HepG2 (cell line): ENCODE data around the gene LSMEM2. TPM values are rescaled to one million over a fixed set of nuclear protein-coding genes. Genes with fewer than 3 reads are reported as not detected.
A peak's percentile ranks its signal among the peaks of the same experiment; 100 is the strongest.

Experiments
- BHLHE40 ChIP-seq: IDR thresholded peaks from 2 replicates; pipeline ENCODE4 v1.6.1; 2011; ENCODE audit warnings: low read length, improper control_type of control experiment
- MED13 ChIP-seq: sonication (generic); formaldehyde crosslinking; IDR thresholded peaks from 2 replicates; pipeline ENCODE4 v1.5.0; 2020; ENCODE audit warnings: missing genetic modification reagents
- NFIB ChIP-seq: sonication (generic); formaldehyde crosslinking; IDR thresholded peaks from 2 replicates; pipeline ENCODE4 v1.9.0; 2021; ENCODE audit warnings: missing genetic modification reagents, mild to moderate bottlenecking, borderline replicate concordance
- PHF8 ChIP-seq: sonication (generic); formaldehyde crosslinking; IDR thresholded peaks from 2 replicates; pipeline ENCODE4 v1.5.0; 2020; ENCODE audit warnings: missing genetic modification reagents
- REL ChIP-seq: sonication (generic); formaldehyde crosslinking; conservative IDR thresholded peaks from 2 replicates; pipeline ENCODE4 v1.8.0; 2022; ENCODE audit warnings: mild to moderate bottlenecking, missing genetic modification reagents, moderate library complexity
- REPIN1 ChIP-seq: sonication (generic); formaldehyde crosslinking; IDR thresholded peaks from 2 replicates; pipeline ENCODE4 v1.8.0; 2022; ENCODE audit warnings: missing genetic modification reagents, low read depth, mild to moderate bottlenecking, borderline replicate concordance
- REXO4 ChIP-seq: sonication (generic); formaldehyde crosslinking; IDR thresholded peaks from 2 replicates; pipeline ENCODE4 v1.8.0; 2022; ENCODE audit warnings: missing genetic modification reagents, mild to moderate bottlenecking, borderline replicate concordance
- RFX3 ChIP-seq: IDR thresholded peaks from 2 replicates; pipeline ENCODE4 v1.6.1; 2016; ENCODE audit warnings: missing biosample characterization, missing genetic modification reagents
- SP4 ChIP-seq: sonication (generic); formaldehyde crosslinking; IDR thresholded peaks from 2 replicates; pipeline ENCODE4 v1.8.1; 2023; ENCODE audit warnings: mild to moderate bottlenecking, missing genetic modification reagents
- TBP ChIP-seq: sonication (generic); formaldehyde crosslinking; IDR thresholded peaks from 2 replicates; pipeline ENCODE4 v1.5.0; 2020; ENCODE audit warnings: missing genetic modification reagents
- ZBTB4 ChIP-seq: sonication (generic); formaldehyde crosslinking; IDR thresholded peaks from 2 replicates; pipeline ENCODE4 v1.4.0; 2020; ENCODE audit warnings: missing genetic modification reagents, mild to moderate bottlenecking, borderline replicate concordance
- ZHX2 ChIP-seq, 2 experiments: sonication (generic) in 1 of 2; formaldehyde crosslinking in 1 of 2; IDR thresholded peaks; 2 replicates each; pipeline versions ENCODE4 v1.6.1 to v1.9.0; 2014 to 2022; ENCODE audit warnings: antibody characterized with exemption in 1 of 2, borderline replicate concordance in 1 of 2, inconsistent platforms in 1 of 2, low read depth in 1 of 2, missing genetic modification reagents in 1 of 2
- ZNF577 ChIP-seq: sonication (generic); formaldehyde crosslinking; IDR thresholded peaks from 2 replicates; pipeline ENCODE4 v1.4.0; 2020; ENCODE audit warnings: mild to moderate bottlenecking, low read depth, missing genetic modification reagents, borderline replicate concordance
- ZNF773 ChIP-seq: sonication (generic); formaldehyde crosslinking; IDR thresholded peaks from 2 replicates; pipeline ENCODE4 v1.4.0; 2020; ENCODE audit warnings: missing genetic modification reagents, borderline replicate concordance
- ZNF83 ChIP-seq: sonication (generic); formaldehyde crosslinking; IDR thresholded peaks from 2 replicates; pipeline ENCODE4 v1.4.0; 2020; ENCODE audit warnings: missing genetic modification reagents, mild to moderate bottlenecking, borderline replicate concordance
- polyA plus RNA-seq, 8 experiments: library from polyadenylated mRNA; depleted of rRNA in 3 of 8; stranded (reverse) in 7 of 8; unstranded in 1 of 8; fragments of >200 nt; fragmentation: Illumina TruSeq in 4 of 8; extraction: Trizol in 4 of 8; gene quantifications; 2 replicates each; pipeline versions ENCODE4 v1.2.1 to v1.2.3, GENCODE V29; 2011 to 2016; ENCODE audit warnings: low read depth in 4 of 8, missing spikeins in 1 of 8, mixed read lengths in 1 of 8; ENCODE audit not compliant: insufficient read depth in 1 of 8
- total RNA-seq, 5 experiments: library from RNA; depleted of rRNA; stranded (reverse); fragments of >200 nt; fragmentation: Illumina TruSeq; extraction: Trizol; gene quantifications; 2 replicates each; pipeline ENCODE4 v1.2.3, GENCODE V29; 2016; ENCODE audit warnings: low read depth in 1 of 5
- TF ChIP-seq, protein P1 (sequence below): IDR thresholded peaks from 2 replicates; pipeline ENCODE4 v1.6.1; 2012; ENCODE audit warnings: low read depth, low read length, improper control_type of control experiment

LSMEM2 gene
- total and polyA plus RNA-seq, 2 of the 13 experiments (the other 11 are each of a cell fraction or from before 2014, with no cell fraction given), result 0.07 to 0.41 TPM

DNA sequence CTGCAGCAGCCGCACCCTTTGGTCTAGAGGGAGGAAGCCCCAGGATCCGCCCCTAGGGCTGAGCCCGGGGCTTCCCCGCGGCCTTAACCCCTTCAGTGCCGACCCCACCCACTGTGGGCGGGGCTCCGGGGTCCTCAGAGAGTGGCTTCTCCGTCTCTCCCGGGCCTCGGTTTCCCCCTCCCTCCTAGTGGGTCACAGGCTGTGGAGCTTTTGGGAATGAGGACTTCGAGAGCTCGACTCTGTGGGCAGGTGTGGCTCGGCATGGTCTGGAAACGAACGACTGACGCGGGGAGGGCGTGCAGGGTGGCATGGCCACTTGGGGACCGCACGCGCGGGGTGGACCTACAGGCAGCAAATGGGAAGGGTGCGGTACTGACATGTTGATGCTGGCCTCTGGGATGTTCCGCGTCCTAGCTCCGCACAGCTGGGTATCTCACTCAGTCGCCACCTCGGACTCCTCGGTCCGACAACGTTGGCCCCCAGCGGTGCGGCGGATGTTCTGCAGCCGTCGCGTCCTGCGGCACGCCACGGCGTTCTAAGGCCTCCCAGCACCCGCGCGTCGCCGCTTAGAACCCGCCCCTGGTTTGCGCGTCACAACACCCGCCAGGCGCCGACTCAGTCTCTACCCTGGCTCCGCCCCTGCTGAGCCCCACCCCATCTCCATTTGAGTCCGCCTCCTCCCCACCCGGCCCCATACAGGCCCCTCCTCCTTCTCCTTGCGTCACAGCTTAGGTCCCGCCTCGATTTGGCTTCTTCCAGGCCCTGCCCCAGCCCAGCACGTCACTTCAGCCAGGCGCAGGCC lies 20.1 kb downstream of the LSMEM2 start, which contains the start of the genes HYAL3 and NAA80 (continued):
- TF ChIP-seq REXO4 (CRISPR knock-in tag) (peak; percentile 28; the same call in 1 of the 2 replicates), ZBTB4 (no peak), PHF8 (CRISPR knock-in tag) (peak; percentile 69), SP4 (CRISPR knock-in tag) (peak; percentile 77), ZNF577 (CRISPR knock-in tag) (no peak), MED13 (peak; percentile 3; the same call in 1 of the 2 replicates), TBP (no peak), REPIN1 (peak; percentile 49), RFX3 (CRISPR knock-in tag) (no peak), ZNF773 (CRISPR knock-in tag) (peak; percentile 70; the same call in 1 of the 2 replicates), REL (0 out of 2 replicates have a peak, but pooled peaks have one; percentile 80), BHLHE40 (0 out of 2 replicates have a peak, but pooled peaks have one; percentile 22), NFIB (CRISPR knock-in tag) (no peak), ZNF83 (CRISPR knock-in tag) (0 out of 2 replicates have a peak, but pooled peaks have one; percentile 38), ZHX2 (IDR thresholded peaks at IDR 0.05; ENCODE audit: low read depth) (no peak), ZHX2 (CRISPR knock-in tag; IDR thresholded peaks at IDR 0.05; ENCODE audit: borderline replicate concordance) (peak; percentile 54; the same call in 1 of the 2 replicates)
- TF ChIP-seq, protein P1, sequence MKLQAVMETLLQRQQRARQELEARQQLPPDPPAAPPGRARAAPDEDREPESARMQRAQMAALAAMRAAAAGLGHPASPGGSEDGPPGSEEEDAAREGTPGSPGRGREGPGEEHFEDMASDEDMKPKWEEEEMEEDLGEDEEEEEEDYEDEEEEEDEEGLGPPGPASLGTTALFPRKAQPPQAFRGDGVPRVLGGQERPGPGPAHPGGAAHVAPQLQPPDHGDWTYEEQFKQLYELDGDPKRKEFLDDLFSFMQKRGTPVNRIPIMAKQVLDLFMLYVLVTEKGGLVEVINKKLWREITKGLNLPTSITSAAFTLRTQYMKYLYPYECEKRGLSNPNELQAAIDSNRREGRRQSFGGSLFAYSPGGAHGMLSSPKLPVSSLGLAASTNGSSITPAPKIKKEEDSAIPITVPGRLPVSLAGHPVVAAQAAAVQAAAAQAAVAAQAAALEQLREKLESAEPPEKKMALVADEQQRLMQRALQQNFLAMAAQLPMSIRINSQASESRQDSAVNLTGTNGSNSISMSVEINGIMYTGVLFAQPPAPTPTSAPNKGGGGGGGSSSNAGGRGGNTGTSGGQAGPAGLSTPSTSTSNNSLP, result no peak
